CD1c-positive myeloid dendritic cell (primary cell): Measurements from ENCODE around the gene COG1.
A peak's percentile ranks its signal among the peaks of the same experiment; 100 is the strongest.

ENCODE experiments used
- DNase-seq: peaks from one replicate; pipeline ENCODE4 v3.0.0-alpha.2; 2016; ENCODE audit errors: extremely low spot score

COG1 gene

DNA sequence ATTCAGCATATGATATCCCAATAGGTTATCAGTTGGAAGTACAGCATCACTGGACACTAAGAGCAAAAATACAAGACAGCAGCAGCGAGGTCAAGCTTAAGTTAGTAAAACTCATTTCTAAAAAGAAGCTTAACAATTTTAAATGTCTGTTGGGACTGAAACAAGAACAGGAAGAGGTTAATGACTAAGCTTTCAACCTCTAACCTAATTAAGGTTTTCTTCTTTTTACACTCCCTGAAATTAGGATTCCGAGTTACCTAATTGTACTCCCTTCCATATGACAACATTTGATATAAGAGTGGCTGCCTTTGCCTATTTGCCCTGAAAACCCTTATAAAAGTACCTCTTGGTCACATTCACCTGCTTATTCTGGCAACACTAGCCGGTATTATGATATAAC is 34.5 kb downstream of the COG1 start:
- DNase-seq, result peak; percentile 7

DNA sequence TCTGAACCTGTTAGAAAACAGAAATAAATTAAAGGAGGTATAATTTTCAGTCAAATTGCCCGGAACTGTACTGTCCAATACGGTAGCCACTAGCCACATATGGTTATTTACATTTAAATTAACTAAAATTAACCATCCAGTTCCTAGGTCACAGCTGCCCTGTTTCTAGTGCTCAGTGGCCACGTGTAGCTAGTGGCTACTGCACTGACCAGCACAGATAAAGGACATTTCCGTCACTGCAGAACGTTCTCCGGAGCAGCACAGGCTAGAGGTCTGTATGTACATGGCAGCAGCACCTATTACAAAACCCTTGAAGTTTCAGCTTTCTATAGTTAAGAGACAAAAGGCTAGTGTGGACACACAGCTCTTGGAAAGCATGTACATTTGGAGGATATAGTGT is 35.1 kb downstream of the COG1 start:
- no peak for DNase-seq

- peak; percentile 41 for DNase-seq
These were observed 35.9 kb downstream of the COG1 start for GRCh38 chr17:73228748-73229236.

- no peak for DNase-seq
These were observed 37.2 kb downstream of the COG1 start for GRCh38 chr17:73230088-73230487.

- DNase-seq, result no peak
These were observed 38.5 kb downstream of the COG1 start for GRCh38 chr17:73231395-73231794.

GRCh38 chr17:73231841-73232586 is 39.2 kb downstream of the COG1 start:
- peak; percentile 98 for DNase-seq

- DNase-seq, result peak; percentile 32
These were observed 39.9 kb downstream of the COG1 start for GRCh38 chr17:73232587-73233373.

- DNase-seq, result no peak
These were observed 41.9 kb downstream of the COG1 start for GRCh38 chr17:73234736-73235135.

GRCh38 chr17:73237714-73238113 is 44.9 kb downstream of the COG1 start:
- DNase-seq, result no peak

GRCh38 chr17:73240561-73240960 is 47.7 kb downstream of the COG1 start:
- no peak for DNase-seq

DNA sequence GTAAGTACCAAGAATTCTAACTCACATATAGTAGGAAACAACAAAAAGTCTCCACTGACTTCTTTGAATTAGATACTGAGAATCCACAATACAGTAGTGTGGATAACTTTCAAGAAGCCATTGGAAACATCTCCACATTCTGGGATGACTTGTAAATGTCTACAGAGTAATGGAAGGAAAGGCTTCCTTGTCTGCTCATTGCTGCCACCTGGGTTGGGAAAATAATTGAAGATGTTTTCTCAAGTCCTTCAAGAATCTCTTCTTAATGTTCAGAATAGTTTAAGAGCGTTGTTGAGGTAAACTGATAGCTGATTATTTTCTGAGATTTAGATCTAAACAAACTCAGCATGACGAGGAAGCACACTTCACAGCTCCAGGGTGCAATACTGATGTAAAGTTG is 54.9 kb downstream of the COG1 start:
- DNase-seq, result no peak

GRCh38 chr17:73248532-73248931 is 55.7 kb downstream of the COG1 start:
- no peak for DNase-seq

- no peak for DNase-seq
These were observed 56.8 kb downstream of the COG1 start for GRCh38 chr17:73249700-73250099.

GRCh38 chr17:73250851-73251640 is 58.2 kb downstream of the COG1 start:
- DNase-seq, result no peak

DNA sequence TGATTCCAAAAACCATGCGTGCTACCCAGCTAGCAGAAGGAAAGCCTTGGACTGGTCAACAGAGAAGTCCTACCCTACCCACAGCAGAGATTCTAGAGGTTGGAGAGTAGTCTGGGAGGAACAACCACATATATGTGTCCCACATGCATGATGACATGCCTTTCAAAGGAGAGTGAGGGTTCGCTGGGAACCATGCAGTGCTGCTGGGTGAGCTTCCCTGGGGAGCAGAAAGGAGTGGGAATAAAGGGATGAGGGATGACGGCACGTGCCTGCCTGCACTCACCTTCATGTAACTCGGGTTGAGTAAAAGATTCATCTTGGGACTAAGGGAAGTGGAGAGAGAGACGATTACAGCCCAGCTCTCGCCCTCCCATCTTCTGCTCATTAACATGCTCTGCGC is 59.0 kb downstream of the COG1 start:
- DNase-seq, result no peak

- DNase-seq, result peak; percentile 44
These were observed 62.9 kb downstream of the COG1 start for GRCh38 chr17:73255671-73256181.

DNA sequence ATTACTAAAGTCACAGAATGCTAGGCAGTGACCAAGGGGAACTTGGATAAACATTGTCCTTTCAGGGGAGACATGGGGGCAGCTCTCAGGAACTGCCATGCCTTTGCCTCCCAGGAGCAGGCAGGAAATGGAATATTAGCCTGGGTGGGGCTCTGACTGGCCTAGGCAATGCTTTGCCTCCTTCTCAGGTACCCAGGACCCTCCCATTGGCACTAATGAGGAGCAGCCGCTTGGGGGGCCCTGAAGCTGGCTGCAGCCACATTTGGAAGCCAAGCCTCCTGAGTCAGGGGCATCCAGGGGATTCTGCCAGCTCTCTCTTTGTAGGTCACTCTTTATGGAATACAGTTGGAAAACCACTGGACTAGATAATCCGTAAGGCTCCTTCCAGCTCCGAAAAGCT is 63.4 kb downstream of the COG1 start:
- no peak for DNase-seq

DNA sequence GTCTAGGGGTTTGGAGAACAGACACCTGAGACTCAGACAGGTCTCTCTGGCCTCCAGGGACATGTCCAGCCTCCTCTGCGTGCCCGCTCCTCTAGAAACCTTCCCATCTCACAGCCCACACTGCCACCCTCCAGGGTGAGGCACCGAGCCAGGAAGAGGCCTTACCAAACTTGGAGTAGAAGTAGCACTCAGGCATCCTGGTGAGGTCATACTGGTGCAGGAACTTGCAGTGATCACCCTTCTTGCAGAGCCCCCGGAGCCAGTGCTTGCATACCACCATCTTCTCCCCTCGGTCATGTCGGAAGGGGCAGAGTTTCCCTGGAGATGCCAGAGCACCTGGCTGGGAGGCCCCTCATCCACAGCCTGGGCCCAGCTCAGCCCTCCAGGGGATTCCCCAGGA is 64.7 kb downstream of the COG1 start:
- DNase-seq, result no peak
